Umbilical cord (tissue), 2 donors: ENCODE results near the gene ZDHHC14. TPM values are rescaled to one million over a fixed set of nuclear protein-coding genes. Genes with fewer than 3 reads are reported as not detected.
"Not testable (repeated sequence)": the region's sequence is repeated elsewhere in the genome, so short reads cannot be mapped to it uniquely, and the experiment has no call there.

Experiments used
- DNase-seq: peaks from one replicate; pipeline ENCODE4 v3.0.0-alpha.2; 2015; ENCODE audit warnings: low spot score
- total RNA-seq: library from RNA; depleted of rRNA; stranded (reverse); fragments of >200 nt; gene quantifications from one replicate; pipeline ENCODE4 v1.2.3, GENCODE V29; 2014; ENCODE audit warnings: low replicate concordance; ENCODE audit not compliant: insufficient read depth

ZDHHC14 gene
- total RNA-seq, 1 donor from 2014 or later, result 6.5 TPM

GRCh38 chr6:157464653-157465535 is 83.9 kb downstream of the ZDHHC14 start:
- no peak for DNase-seq

GRCh38 chr6:157466342-157466648 is 85.3 kb downstream of the ZDHHC14 start:
- DNase-seq, result no peak

DNA sequence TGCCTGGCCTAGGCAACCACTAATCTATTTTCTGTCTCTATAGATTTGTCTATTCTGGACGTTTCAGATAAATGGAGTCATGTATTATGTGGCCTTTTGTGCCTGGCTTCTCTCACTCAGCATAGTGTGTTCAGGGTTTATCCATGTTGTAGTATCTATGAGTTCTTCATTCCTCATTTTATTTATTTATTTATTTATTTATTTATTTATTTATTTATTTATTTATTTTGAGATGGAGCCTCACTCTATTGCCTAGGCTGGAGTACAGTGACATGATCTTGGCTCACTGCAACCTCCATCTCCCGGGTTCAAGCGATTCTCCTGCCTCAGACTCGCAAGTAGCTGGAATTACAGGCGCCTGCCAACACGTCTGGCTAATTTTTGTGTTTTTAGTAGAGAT is 86.3 kb downstream of the ZDHHC14 start:
- not testable (repeated sequence) for DNase-seq

DNA sequence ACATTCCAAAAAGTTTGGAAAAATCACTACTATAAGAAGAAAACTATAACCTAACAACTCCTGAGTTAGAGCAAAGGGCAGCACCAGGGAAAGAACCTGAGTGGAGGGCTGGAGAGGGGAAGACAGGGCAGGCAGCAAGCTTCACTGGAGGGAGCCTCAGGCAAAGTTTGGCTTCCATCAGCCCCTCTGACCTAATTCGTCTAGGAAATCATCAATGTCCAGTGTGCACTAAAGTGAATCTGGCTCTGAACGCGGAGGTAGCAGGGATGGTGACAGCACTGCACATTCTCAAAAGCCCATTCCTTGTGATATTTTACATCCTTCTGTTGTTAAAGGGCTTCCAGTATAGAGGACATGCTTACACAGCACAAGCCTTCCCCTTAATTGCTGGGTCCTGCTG is 87.1 kb downstream of the ZDHHC14 start:
- no peak for DNase-seq

DNA sequence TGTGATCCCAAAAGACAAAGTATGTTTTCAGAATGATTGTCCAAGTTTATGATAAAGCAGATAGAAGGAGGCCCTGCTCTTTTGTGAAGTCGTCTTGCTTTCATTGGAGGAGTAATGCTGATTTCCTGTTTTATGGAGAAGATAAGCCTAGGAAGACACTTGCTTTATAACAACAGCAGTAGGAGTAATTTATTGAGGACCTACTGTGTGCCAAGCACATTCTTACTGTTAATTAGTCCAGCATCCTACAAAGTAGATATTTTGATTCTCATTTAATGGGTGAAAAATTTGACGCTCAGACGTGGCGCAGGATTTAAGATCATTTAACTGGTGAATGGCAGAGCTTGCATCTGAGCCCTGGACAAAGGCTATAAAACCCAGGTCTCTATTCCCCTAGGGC is 87.6 kb downstream of the ZDHHC14 start:
- no peak for DNase-seq

DNA sequence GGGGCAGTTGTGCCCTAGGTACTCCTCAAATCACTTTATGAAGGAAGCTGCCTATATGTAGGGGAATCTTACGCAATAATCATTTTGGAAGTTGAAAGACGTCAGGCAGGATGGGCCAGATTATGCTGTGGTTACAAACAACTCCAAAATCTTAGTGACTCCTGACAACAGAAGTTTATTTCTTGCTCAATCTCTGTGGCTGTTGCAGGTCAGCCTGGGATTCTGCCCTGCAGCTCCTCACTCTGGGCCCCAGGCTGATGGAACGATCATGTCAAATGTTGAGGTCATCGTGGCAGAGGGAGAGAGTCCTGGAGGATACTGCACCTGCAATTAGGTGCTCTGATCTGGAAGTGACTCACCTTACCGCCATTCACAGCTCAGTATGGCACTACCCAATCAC is 88.4 kb downstream of the ZDHHC14 start:
- no peak for DNase-seq

DNA sequence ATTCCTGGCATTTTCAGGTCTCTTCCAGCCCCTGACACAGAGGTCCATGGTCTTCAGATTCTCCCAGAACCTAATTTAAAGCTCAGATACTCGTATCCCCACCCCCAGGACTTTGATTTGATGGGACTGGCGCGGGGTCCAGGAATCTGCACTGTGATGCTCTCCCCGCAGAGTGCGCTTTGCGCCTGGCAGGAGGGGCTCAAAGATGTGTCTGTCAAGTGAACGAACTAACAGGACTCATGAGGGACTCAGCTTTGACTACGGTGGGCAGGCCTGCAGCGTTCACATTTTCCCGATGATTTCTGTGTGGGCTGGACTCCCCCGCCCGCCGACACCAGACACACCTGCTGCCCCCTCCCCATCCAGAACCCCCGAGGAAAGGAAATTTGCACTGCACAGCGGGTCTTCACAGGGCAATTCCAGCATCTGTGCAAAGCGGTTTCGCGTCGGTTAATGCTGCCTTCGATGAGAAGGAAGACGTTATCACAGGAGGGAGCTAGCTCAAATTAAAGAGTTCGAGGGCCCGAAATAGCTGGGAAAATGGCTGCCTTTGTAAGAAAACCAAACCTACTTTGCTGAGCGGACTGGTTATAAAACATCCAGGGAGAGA is 90.2 kb downstream of the ZDHHC14 start:
- no peak for DNase-seq

- DNase-seq, result no peak
These were observed 91.1 kb downstream of the ZDHHC14 start for GRCh38 chr6:157471895-157472686.

- DNase-seq, result no peak
These were observed 95.8 kb downstream of the ZDHHC14 start for GRCh38 chr6:157476797-157477196.

- no peak for DNase-seq
These were observed 97.9 kb downstream of the ZDHHC14 start for GRCh38 chr6:157478926-157479325.

GRCh38 chr6:157479464-157480303 is 98.7 kb downstream of the ZDHHC14 start:
- no peak for DNase-seq

GRCh38 chr6:157481189-157481864 is 100.3 kb downstream of the ZDHHC14 start:
- DNase-seq, result no peak

DNA sequence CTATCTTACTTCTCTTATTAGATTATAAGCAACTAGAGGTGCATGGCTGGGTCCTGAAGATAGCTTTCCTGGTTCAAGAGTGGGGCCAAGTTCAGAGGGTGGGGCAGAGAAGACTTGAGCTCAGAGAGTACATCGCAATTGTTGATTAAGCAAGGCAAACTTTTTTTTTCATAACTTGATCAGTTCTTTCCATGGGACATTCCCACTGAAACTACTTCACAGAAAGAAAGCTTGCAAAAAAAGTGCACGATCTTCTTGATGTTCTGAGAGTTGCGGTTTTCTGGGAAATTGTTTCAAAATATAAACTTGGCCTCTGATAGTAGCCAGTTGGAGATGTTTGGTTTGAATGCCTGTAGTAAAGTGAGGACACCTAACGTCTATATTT is 100.9 kb downstream of the ZDHHC14 start:
- DNase-seq, result no peak

DNA sequence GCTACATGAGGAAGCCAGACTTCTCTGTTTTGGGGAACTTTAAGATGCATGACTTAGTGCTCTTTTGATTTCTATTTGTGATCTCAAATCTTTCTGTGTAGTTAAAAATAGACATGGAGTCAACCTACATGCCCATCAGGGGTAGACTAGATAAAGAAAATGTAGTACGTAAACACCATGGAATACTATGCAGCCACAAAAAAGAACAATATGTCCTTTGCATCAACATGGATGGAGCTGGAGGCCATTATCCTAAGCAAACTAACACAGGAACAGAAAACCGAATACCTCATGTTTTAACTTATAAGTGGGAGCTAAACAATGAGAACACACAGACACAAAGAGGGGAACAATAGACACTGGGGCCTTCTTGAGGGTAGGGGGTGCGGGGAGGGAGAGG is 102.8 kb downstream of the ZDHHC14 start:
- no peak for DNase-seq

DNA sequence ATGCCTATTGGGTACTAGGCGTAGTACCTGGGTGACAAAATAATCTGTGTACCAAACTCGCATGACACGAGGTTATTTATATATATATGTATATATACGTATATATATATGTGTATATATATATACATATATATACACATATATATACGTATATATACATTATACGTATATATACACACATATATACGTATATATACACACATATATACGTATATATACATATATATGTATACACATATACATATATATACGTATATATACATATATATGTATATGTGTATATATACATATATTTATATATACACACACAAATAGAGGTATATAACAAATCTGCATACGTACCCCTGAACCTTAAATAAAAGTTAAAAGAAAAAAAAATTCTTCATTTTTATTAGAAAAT is 103.2 kb downstream of the ZDHHC14 start:
- no peak for DNase-seq

GRCh38 chr6:157486572-157486971 is 105.6 kb downstream of the ZDHHC14 start:
- no peak for DNase-seq

- no peak for DNase-seq
These were observed 106.3 kb downstream of the ZDHHC14 start for GRCh38 chr6:157487110-157487773.

- DNase-seq, result no peak
These were observed 107.1 kb downstream of the ZDHHC14 start for GRCh38 chr6:157488058-157488457.

- DNase-seq, result no peak
These were observed 107.7 kb downstream of the ZDHHC14 start for GRCh38 chr6:157488716-157489118.

DNA sequence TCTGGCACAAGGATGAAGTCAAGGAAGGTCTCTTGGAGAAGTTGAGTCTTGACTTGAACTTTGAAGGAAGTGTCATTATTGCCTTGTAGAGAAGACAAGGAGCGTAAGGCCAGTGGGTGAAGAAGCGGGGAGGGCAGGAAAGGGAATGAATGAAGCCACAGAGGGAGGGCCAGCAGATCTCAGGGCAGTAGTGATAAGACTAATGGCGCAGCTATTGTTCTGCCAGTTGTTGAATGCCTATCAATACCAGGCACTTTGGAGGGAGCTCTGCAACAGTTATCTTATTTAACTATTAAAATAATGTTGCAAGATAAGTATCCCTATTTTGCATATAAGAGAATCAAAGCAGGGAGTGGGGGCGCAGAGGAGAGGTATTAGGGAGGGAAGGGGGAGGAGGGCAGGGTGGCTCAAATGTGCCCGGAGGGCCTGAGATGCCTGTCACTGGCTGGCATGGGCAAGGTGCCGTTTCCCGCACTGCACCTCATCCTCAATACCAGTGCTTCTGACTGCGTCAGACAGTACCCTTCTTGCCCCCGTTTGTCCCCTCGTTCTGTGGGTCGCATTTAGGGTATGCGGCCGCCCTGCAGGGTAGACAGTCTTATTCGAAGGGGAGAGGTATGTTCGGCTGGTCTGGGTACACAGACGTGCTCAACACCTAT is 109.8 kb downstream of the ZDHHC14 start:
- DNase-seq, result no peak
